Endothelial cell of umbilical vein (primary cell): Measurements from ENCODE around the gene RFX7. TPM values are rescaled to one million over a fixed set of nuclear protein-coding genes. Genes with fewer than 3 reads are reported as not detected.

Experiments used
- BruUV-seq: library from RNA; stranded (reverse); fragments of 400-500 nt; replicated peaks from 2 replicates; lab custom pipeline; 2021; lab: Mats Ljungman, UMichigan
- CTCF ChIA-PET: fragments of 300-600, 350-600 bp; sonication (Branson Sonifier 250); formaldehyde crosslinking; loops from one replicate; lab custom pipeline; 2021; ENCODE audit warnings: antibody characterized with exemption, inconsistent platforms; lab: Charles Lee
- POLR2A ChIA-PET: fragments of 300-600, 350-600 bp; sonication (Branson Sonifier 250); formaldehyde crosslinking; loops from one replicate; lab custom pipeline; 2021; ENCODE audit warnings: antibody characterized with exemption, inconsistent platforms; lab: Charles Lee
- DNase-seq: peaks from one replicate; pipeline ENCODE4 v3.0.0-alpha.2; 2011; ENCODE audit warnings: low read depth, low spot score
- FAIRE-seq: peaks from 2 replicates; lab custom pipeline; 2011; peaks lifted over from hg19 to GRCh38; lab: Jason Lieb, UNC
- H2AFZ ChIP-seq: 2 replicates; pipeline ENCODE4 v1.6.0; 2012; ENCODE audit warnings: low read depth, low read length, control low read depth, inconsistent platforms
- H3K27ac ChIP-seq: 2 replicates; pipeline ENCODE4 v1.5.1; 2011; ENCODE audit warnings: low read depth, mild to moderate bottlenecking, control low read depth, low read length, moderate library complexity; ENCODE audit not compliant: insufficient read depth
- H3K27me3 ChIP-seq, 2 experiments: 2 replicates each; pipeline versions ENCODE4 v1.6.0 to v1.6.1; 2011; ENCODE audit warnings: low read length in 2 of 2, mixed read lengths in 1 of 2; ENCODE audit not compliant: control insufficient read depth in 2 of 2, insufficient read depth in 2 of 2
- H3K36me3 ChIP-seq, 2 experiments: 2 replicates in 1 of 2; 3 replicates in 1 of 2; pipeline ENCODE4 v1.5.1; 2011; ENCODE audit warnings: low read length in 2 of 2, mild to moderate bottlenecking in 1 of 2, moderate library complexity in 1 of 2; ENCODE audit not compliant: control insufficient read depth in 2 of 2, insufficient read depth in 2 of 2; ENCODE audit errors: extremely low read depth in 1 of 2
- H3K4me1 ChIP-seq: 3 replicates; pipeline ENCODE4 v1.5.1; 2011; ENCODE audit warnings: mild to moderate bottlenecking, low read length; ENCODE audit not compliant: control insufficient read depth, insufficient read depth; ENCODE audit errors: extremely low read depth
- H3K4me2 ChIP-seq: 2 replicates; pipeline ENCODE4 v1.6.1; 2011; ENCODE audit warnings: low read length, control low read depth, mixed read lengths; ENCODE audit not compliant: insufficient read depth
- H3K4me3 ChIP-seq, 3 experiments: fragments of 200-600 bp in 1 of 3; sonication (generic), shearing (Covaris generic) in 1 of 3; replicated peaks in 1 of 3; 2 replicates each; pipeline ENCODE4 v1.5.1; 2011 to 2016; ENCODE audit warnings: control low read depth in 3 of 3, low read length in 3 of 3, mild to moderate bottlenecking in 2 of 3, inconsistent platforms in 1 of 3, low read depth in 1 of 3, moderate library complexity in 1 of 3; ENCODE audit not compliant: insufficient read depth in 1 of 3
- H3K79me2 ChIP-seq: 2 replicates; pipeline ENCODE4 v1.6.0; 2012; ENCODE audit warnings: low read length, inconsistent platforms; ENCODE audit not compliant: control insufficient read depth, insufficient read depth
- H3K9ac ChIP-seq: replicated peaks from 2 replicates; pipeline ENCODE3; 2011; ENCODE audit warnings: low read length, control low read depth; ENCODE audit not compliant: insufficient read depth; ENCODE audit errors: extremely low read depth
- H3K9me1 ChIP-seq: replicated peaks from 3 replicates; pipeline ENCODE4 v1.6.0; 2011; ENCODE audit warnings: mild to moderate bottlenecking, low read length; ENCODE audit not compliant: control insufficient read depth, insufficient read depth; ENCODE audit errors: extremely low read depth
- H3K9me3 ChIP-seq: replicated peaks from 2 replicates; pipeline ENCODE4 v1.5.1; 2012; ENCODE audit warnings: low read length, inconsistent platforms; ENCODE audit not compliant: control insufficient read depth, insufficient read depth
- H4K20me1 ChIP-seq: replicated peaks from 2 replicates; pipeline ENCODE3; 2011; ENCODE audit warnings: mild to moderate bottlenecking, low read length; ENCODE audit not compliant: control insufficient read depth, insufficient read depth; ENCODE audit errors: extremely low read depth
- CTCF ChIP-seq, 2 donors: IDR thresholded peaks; 1 replicate in 1 of 2; 2 replicates in 1 of 2; pipeline ENCODE4 v1.5.1; 2011; ENCODE audit warnings: low read length in 2 of 2, mild to moderate bottlenecking in 2 of 2, moderate library complexity in 2 of 2, control low read depth in 1 of 2, inconsistent platforms in 1 of 2, low read depth in 1 of 2; ENCODE audit not compliant: insufficient read depth in 1 of 2; ENCODE audit errors: extremely low read depth in 1 of 2
- EZH2 ChIP-seq: IDR thresholded peaks from 2 replicates; pipeline ENCODE4 v1.6.1; 2012; ENCODE audit warnings: borderline replicate concordance, low read depth, mild to moderate bottlenecking, moderate library complexity, low read length, inconsistent platforms; ENCODE audit not compliant: severe bottlenecking
- FOS ChIP-seq: IDR thresholded peaks from 2 replicates; pipeline ENCODE4 v1.6.1; 2011; ENCODE audit warnings: mild to moderate bottlenecking, low read length, moderate library complexity, borderline replicate concordance; ENCODE audit not compliant: insufficient read depth
- GATA2 ChIP-seq: IDR thresholded peaks from 2 replicates; pipeline ENCODE4 v1.7.0; 2011; ENCODE audit warnings: low read depth, mild to moderate bottlenecking, moderate library complexity, mixed read lengths, low read length; ENCODE audit not compliant: insufficient read length, insufficient read depth
- JUN ChIP-seq: IDR thresholded peaks from 2 replicates; pipeline ENCODE4 v1.6.1; 2011; ENCODE audit warnings: borderline replicate concordance, low read depth; ENCODE audit not compliant: insufficient read length, insufficient read depth
- MAX ChIP-seq: IDR thresholded peaks from 2 replicates; pipeline ENCODE4 v1.6.1; 2011; ENCODE audit not compliant: insufficient read depth, insufficient read length
- MYC ChIP-seq: IDR thresholded peaks from one replicate; pipeline ENCODE4 v1.6.1; 2011; ENCODE audit warnings: mild to moderate bottlenecking, low read depth, low read length
- POLR2A ChIP-seq: IDR thresholded peaks from 2 replicates; pipeline ENCODE4 v1.6.1; 2012; ENCODE audit warnings: low read depth, mild to moderate bottlenecking, control low read depth, low read length
- POLR2AphosphoS5 ChIP-seq: IDR thresholded peaks from 2 replicates; pipeline ENCODE4 v1.6.1; 2012; ENCODE audit warnings: low read depth, mild to moderate bottlenecking, control low read depth, low read length, moderate library complexity; ENCODE audit not compliant: insufficient read depth
- dilution Hi-C: fragments of 300-500 bp; cut with MboI; formaldehyde crosslinking; loops from one replicate; pipeline ENCODE4 v1.15.0; 2019; ENCODE audit warnings: low sequenced_read_pairs; ENCODE audit not compliant: extremely low pct_ligation_motif_present
- intact Hi-C: fragments of 100-400 bp; cut with micrococcal nuclease; formaldehyde crosslinking; loops from one replicate; pipeline ENCODE4 v1.10.0; 2022
- polyA plus RNA-seq, 4 experiments: library from polyadenylated mRNA; depleted of rRNA in 3 of 4; stranded (reverse) in 3 of 4; unstranded in 1 of 4; fragments of >200 nt; gene quantifications; 2 replicates each; pipeline versions ENCODE4 v1.2.1 to v1.2.3, GENCODE V29; 2011 to 2012; ENCODE audit warnings: missing spikeins in 1 of 4
- total RNA-seq: library from RNA; stranded (reverse); gene quantifications from 2 replicates; pipeline ENCODE4 v1.2.3, GENCODE V29; 2021

RFX7 gene
- total and polyA plus RNA-seq, 2 donors (not counting 3 experiments of a cell fraction or from before 2014, with no cell fraction given) = 6.3 to 23.0 TPM

GRCh38 chr15:56042982-56043980 is 200.4 kb downstream of the RFX7 start:
- no peaks in the 10 kb centered on the region for H3K79me2 ChIP-seq
- H2AFZ ChIP-seq = no peak overlapping the region
- no peak for TF ChIP-seq MYC
- no peak for TF ChIP-seq GATA2
- TF ChIP-seq CTCF (IDR thresholded peaks at IDR 0.05; ENCODE audit: extremely low read depth in 1 of 2, insufficient read depth in 1 of 2, low read depth in 1 of 2, low read length in 2 of 2) = no peak
- TF ChIP-seq MAX = no peak
- no peak for TF ChIP-seq POLR2AphosphoS5
- no peak for TF ChIP-seq FOS
- TF ChIP-seq JUN = no peak
- TF ChIP-seq POLR2A = no peak
- no peak for TF ChIP-seq EZH2
- BruUV-seq = no TSS peak
- no peak overlapping the region for H3K9ac ChIP-seq
- no peak overlapping the region for H3K27ac ChIP-seq
- no peaks in the 10 kb centered on the region for H3K9me1 ChIP-seq
- no peak overlapping the region for H3K4me3 ChIP-seq
- no peaks in the 10 kb centered on the region for H4K20me1 ChIP-seq
- dilution Hi-C loops (no loop called here), intact Hi-C loops (loop anchor here (10.0 kb wide), 1 partner anchor 202 kb away; the partner anchor contains the start of gene RFX7)
- POLR2A ChIA-PET = no interaction called here
- no peak for DNase-seq
- no peaks in the 10 kb centered on the region for H3K9me3 ChIP-seq
- FAIRE-seq = no peak
- H3K4me1 ChIP-seq = peaks cover 31% of the 10 kb centered on the region
- no peaks in the 10 kb centered on the region for H3K36me3 ChIP-seq
- no peak overlapping the region for H3K4me2 ChIP-seq
- CTCF ChIA-PET = interaction anchor here (0.9 to 1.4 kb wide), 3 partner anchors 9 to 10 kb away, joined by 3 to 5 read pairs (median 3); no protein-coding TSS in a partner anchor
- no peaks in the 10 kb centered on the region for H3K27me3 ChIP-seq
